Neural progenitor cell (in vitro differentiated cells): Measurements from ENCODE around the gene FAM118B.

Experiments
- CTCF ChIP-seq: fragments of 200-600 bp; sonication (generic); IDR thresholded peaks from 2 replicates; pipeline ENCODE4 v1.5.1; 2017; ENCODE audit warnings: antibody characterized with exemption, mild to moderate bottlenecking
- EZH2 ChIP-seq: fragments of 200-600 bp; sonication (generic); IDR thresholded peaks from 2 replicates; pipeline ENCODE4 v1.6.1; 2017; ENCODE audit warnings: antibody characterized with exemption, mild to moderate bottlenecking, moderate library complexity

- TF ChIP-seq CTCF (no peak), EZH2 (no peak)
Observed at GRCh38 chr11:126210871-126211235, 729 bp upstream of the FAM118B start.
